Lung (tissue), 12 donors: ENCODE data around the gene PSMB8. TPM values are rescaled to one million over a fixed set of nuclear protein-coding genes. Genes with fewer than 3 reads are reported as not detected.
A peak's percentile ranks its signal among the peaks of the same experiment; 100 is the strongest.
"Not testable (repeated sequence)": the region's sequence is repeated elsewhere in the genome, so short reads cannot be mapped to it uniquely, and the experiment has no call there.

ENCODE experiments used
- ATAC-seq: fragments of 200-7000 bp; cut with Tn5 transposase; one replicate; pipeline ENCODE4 v1.9.1; 2020; ENCODE audit warnings: moderate number of reproducible peaks; ENCODE audit not compliant: insufficient read depth, low FRiP score
- DNase-seq, 3 donors: peaks; one replicate each; pipeline ENCODE4 v3.0.0-alpha.2; 2013 to 2017
- H3K27ac ChIP-seq, 2 donors: one replicate each; pipeline ENCODE4 v1.5.1; 2013; ENCODE audit warnings: mild to moderate bottlenecking in 2 of 2, moderate library complexity in 2 of 2, control low read depth in 1 of 2, inconsistent platforms in 1 of 2, low read depth in 1 of 2, low read length in 1 of 2
- H3K27me3 ChIP-seq, 3 donors: one replicate each; pipeline ENCODE4 v1.5.1; 2013; ENCODE audit warnings: low read length in 2 of 3; ENCODE audit not compliant: control insufficient read depth in 3 of 3, insufficient read depth in 3 of 3
- H3K36me3 ChIP-seq, 4 donors: one replicate each; pipeline ENCODE4 v1.5.1; 2013; ENCODE audit warnings: low read length in 4 of 4, mild to moderate bottlenecking in 1 of 4, moderate library complexity in 1 of 4; ENCODE audit not compliant: control insufficient read depth in 4 of 4, insufficient read depth in 4 of 4
- H3K4me1 ChIP-seq, 5 donors: one replicate each; pipeline ENCODE4 v1.5.1; 2013; ENCODE audit warnings: low read length in 5 of 5, mild to moderate bottlenecking in 2 of 5, moderate library complexity in 1 of 5; ENCODE audit not compliant: control insufficient read depth in 5 of 5, insufficient read depth in 5 of 5
- H3K4me3 ChIP-seq: one replicate; pipeline ENCODE4 v1.5.1; 2013; ENCODE audit warnings: mild to moderate bottlenecking, control low read depth, moderate library complexity
- H3K9ac ChIP-seq, 2 donors: one replicate each; pipeline ENCODE4 v1.5.1; 2013; ENCODE audit warnings: low read length in 2 of 2, control low read depth in 1 of 2; ENCODE audit not compliant: insufficient read depth in 1 of 2
- H3K9me3 ChIP-seq, 4 donors: one replicate each; pipeline ENCODE4 v1.5.1; 2013; ENCODE audit warnings: low read length in 3 of 4, mild to moderate bottlenecking in 1 of 4, moderate library complexity in 1 of 4; ENCODE audit not compliant: control insufficient read depth in 4 of 4, insufficient read depth in 3 of 4
- WGBS, 2 donors: extraction: QIAGEN DNeasy Blood & Tissue Kit; methylation state at CpG; one replicate each; pipeline ENCODE4 v1.1.7; 2013; 5-methylcytosine and 5-hydroxymethylcytosine counted together
- polyA plus RNA-seq, 2 donors: library from polyadenylated mRNA; stranded (reverse); fragments of 200-250 nt; gene quantifications; one replicate each; pipeline ENCODE4 v1.2.1, GENCODE V29; 2013
- total RNA-seq, 2 donors: library from RNA; depleted of rRNA in 1 of 2; stranded (reverse); fragments of >200 nt in 1 of 2; gene quantifications; one replicate each; pipeline ENCODE4 v1.2.1, GENCODE V29; 2014 to 2021
- TF ChIP-seq, protein P1 (sequence below): IDR thresholded peaks from 2 replicates; pipeline ENCODE4 v1.5.1; 2012; ENCODE audit warnings: mild to moderate bottlenecking; ENCODE audit errors: control extremely low read depth, extremely low read depth
- donor health status: control.
- donor health status: control.
- donor health status: Bipolar disorder and iron deficiency.
- donor health status: healthy.
- donor health status: DM: yes; HTN: yes; CAD: no.

Gene PSMB8
- total and polyA plus RNA-seq, 4 donors: 40.4 to 216 (median 105) TPM

DNA sequence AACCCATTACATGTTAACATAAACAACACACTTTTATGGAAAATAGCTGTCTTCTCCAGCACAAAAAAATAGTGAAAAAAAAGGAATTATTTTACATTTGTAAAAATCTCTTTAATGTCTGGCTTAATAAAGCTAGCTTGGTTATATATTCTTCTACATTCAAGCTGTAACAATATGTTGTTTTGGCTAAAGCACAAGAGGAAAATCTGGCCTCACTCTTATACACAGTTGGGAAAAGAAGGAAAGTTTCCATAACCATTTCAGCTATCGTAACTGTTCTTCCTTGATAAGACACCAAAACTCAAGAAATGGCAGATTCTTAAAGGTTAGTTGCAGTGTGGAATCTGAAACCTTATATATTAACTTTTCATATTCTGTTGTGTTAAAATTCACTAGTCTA lies 34.7 kb downstream of the PSMB8 start:
- Histone ChIP-seq H3K4me3 (no peak overlapping the region), H3K9ac (no peak overlapping the region), H3K4me1 (peaks cover 0 to 6% (median 0%) of the 10 kb centered on the region in 5 donors), H3K27me3 (peaks cover 0 to 11% (median 1%) of the 10 kb centered on the region in 3 donors), H3K9me3 (no peaks in the 10 kb centered on the region), H3K27ac (no peak overlapping the region), H3K36me3 (no peaks in the 10 kb centered on the region)
- DNase-seq (peak in 2 of 3 donors; percentile 56 to 82), ATAC-seq (no peak)
- TF ChIP-seq, protein P1, sequence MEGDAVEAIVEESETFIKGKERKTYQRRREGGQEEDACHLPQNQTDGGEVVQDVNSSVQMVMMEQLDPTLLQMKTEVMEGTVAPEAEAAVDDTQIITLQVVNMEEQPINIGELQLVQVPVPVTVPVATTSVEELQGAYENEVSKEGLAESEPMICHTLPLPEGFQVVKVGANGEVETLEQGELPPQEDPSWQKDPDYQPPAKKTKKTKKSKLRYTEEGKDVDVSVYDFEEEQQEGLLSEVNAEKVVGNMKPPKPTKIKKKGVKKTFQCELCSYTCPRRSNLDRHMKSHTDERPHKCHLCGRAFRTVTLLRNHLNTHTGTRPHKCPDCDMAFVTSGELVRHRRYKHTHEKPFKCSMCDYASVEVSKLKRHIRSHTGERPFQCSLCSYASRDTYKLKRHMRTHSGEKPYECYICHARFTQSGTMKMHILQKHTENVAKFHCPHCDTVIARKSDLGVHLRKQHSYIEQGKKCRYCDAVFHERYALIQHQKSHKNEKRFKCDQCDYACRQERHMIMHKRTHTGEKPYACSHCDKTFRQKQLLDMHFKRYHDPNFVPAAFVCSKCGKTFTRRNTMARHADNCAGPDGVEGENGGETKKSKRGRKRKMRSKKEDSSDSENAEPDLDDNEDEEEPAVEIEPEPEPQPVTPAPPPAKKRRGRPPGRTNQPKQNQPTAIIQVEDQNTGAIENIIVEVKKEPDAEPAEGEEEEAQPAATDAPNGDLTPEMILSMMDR: no peak
- 0 to 42% methylated on average over 1 of the region's 1 CpG for WGBS, 2 donors

DNA sequence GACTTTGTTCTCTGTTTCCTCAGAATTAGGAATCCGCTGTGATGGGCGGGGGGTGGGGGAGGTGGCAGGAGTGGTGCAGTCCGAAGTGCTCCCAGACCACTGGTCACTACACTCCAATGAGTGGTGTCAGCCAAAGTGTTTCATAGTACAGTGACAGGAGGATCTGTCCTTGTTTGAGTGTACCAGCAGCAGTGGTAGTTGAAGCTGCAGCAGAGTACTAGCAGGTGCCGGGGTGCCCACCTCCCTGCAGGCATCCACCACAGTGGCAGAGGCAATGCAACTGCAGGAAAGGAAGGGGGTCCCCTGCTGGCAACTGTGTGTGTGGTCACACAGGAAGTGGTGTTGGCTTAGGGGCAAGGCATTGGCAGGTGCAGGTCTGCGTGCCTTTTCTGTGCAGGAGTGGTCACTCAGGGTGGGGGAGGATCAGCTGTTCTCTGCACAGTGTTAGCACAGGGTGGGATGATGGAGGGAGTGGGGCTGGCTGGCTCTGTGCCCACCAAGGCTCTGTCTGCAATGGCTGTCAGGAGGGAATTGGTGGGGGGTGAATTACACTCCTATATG lies 36.7 kb downstream of the PSMB8 start:
- Histone ChIP-seq H3K4me1 (peaks cover 0 to 6% (median 0%) of the 10 kb centered on the region in 5 donors), H3K27ac (no peak overlapping the region), H3K27me3 (peaks cover 0 to 17% (median 5%) of the 10 kb centered on the region in 3 donors), H3K9me3 (no peaks in the 10 kb centered on the region), H3K36me3 (no peaks in the 10 kb centered on the region), H3K9ac (no peak overlapping the region), H3K4me3 (no peak overlapping the region)
- no peak for ATAC-seq
- 81 to 83% methylated on average over 5 of the region's 5 CpGs for WGBS, 2 donors
- DNase-seq: no peak
- TF ChIP-seq, protein P1: no peak

DNA sequence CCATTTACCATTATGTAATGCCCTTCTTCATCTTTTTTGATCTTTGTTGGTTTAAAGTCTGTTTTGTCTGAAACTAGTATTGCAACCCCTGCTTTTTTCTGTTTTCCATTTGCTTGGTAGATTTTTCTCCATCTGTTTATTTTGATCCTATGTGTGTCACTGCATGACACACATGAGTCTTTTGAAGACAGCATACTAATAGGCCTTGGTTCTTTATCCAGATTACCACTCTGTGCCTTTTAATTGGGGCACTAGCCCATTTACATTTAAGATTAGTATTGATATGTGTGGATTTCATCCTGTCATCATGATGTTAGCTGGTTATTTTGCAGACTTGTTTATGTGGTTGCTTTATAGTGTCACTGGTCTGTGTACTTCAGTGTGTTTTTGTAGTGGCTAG lies 38.4 kb downstream of the PSMB8 start:
- not testable (repeated sequence) for H3K4me1 ChIP-seq, ATAC-seq, H3K9me3 ChIP-seq, H3K9ac ChIP-seq, H3K27ac ChIP-seq, H3K4me3 ChIP-seq, DNase-seq, H3K36me3 ChIP-seq
- H3K27me3 ChIP-seq: peaks cover 0 to 17% (median 12%) of the 10 kb centered on the region in 3 donors

DNA sequence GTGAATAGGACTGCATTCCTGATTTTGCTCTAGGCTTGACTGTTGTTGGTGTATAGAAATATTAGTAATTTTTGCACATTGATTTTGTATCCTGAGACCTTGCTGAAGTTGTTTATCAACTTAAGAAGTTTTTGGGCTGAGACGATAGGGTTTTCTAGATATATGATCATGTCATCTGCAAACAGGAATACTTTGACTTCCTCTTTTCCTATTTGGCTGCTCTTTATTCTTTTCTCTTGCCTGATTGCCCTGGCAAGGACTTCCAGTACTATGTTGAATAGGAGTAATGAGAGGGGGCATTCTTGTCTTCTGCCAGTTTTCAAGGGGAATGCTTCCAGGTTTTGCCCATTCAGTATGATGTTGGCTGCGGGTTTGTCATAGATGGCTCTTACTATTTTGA lies 40.4 kb downstream of the PSMB8 start:
- Histone ChIP-seq H3K27me3 (peaks cover 0 to 19% (median 12%) of the 10 kb centered on the region in 3 donors), H3K27ac (no peak overlapping the region), H3K4me1 (no peaks in the 10 kb centered on the region), H3K9ac (no peak overlapping the region), H3K4me3 (no peak overlapping the region), H3K36me3 (no peaks in the 10 kb centered on the region), H3K9me3 (no peaks in the 10 kb centered on the region)
- no peak for DNase-seq
- no peak for ATAC-seq
- TF ChIP-seq, protein P1: no peak
- 20 to 52% methylated on average over 2 of the region's 2 CpGs for WGBS, 2 donors
